ENCODE results near the gene CWH43.
"Not testable (repeated sequence)": the region's sequence is repeated elsewhere in the genome, so short reads cannot be mapped to it uniquely, and the experiment has no call there.

GRCh38 chr4:49096627-49097026 lies 110.6 kb downstream of the CWH43 start:
- TF ChIP-seq USF2 (IDR thresholded peaks at IDR 0.05; ENCODE audit: low read depth, low read length); USF2 (CRISPR knock-in tag; IDR thresholded peaks at IDR 0.05; ENCODE audit: borderline replicate concordance); HDAC6 (IDR thresholded peaks at IDR 0.05; ENCODE audit: low read depth, low read length); PBX2 (CRISPR knock-in tag; IDR thresholded peaks at IDR 0.05); SCMH1 (CRISPR knock-in tag; IDR thresholded peaks at IDR 0.05; ENCODE audit: borderline replicate concordance): not testable (repeated sequence)

Measured in HepG2 (cell line).